Measurements from ENCODE around the gene BEST1.

Gene BEST1

DNA sequence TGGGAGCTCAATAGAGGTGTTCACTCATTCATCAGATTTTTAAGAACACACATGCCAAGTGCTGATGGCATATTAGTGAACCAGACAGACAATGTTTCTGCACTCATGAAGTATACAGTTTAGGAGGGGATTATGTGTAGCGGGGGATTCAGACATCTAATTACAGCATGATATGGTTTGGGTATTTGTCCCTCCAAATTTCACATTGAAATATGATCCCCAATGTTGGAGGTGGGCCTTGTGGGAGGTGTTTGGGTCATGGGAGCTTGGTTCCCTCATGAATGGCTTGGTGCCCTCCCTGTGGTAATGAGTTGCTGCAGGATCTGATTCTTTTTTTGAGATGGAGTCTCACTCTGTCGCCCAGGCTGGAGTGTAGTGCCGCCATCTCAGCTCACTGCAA, 23.9 kb upstream of the BEST1 start:
- Histone ChIP-seq H2BK12ac (ENCODE audit: low read length) (no peak overlapping the region), H3K18ac (ENCODE audit: low read length) (no peak overlapping the region), H4K12ac (ENCODE audit: low read depth, low read length) (no peak overlapping the region), H3K4me1 (ENCODE audit: control insufficient read depth in 1 of 2, insufficient read depth in 2 of 2, low read length in 2 of 2) (peaks cover 14% of the 10 kb centered on the region in 2 experiments), H4K91ac (ENCODE audit: low read depth, low read length) (no peak overlapping the region), H3K4ac (ENCODE audit: low read depth, low read length) (no peak overlapping the region), H2AK5ac (ENCODE audit: low read length) (no peak overlapping the region), H3K23ac (ENCODE audit: low read length) (no peak overlapping the region), H2BK120ac (ENCODE audit: insufficient read depth, low read length, poor library complexity) (no peak overlapping the region), H3K79me2 (ENCODE audit: control insufficient read depth, insufficient read depth, low read length, poor library complexity) (no peaks in the 10 kb centered on the region), H3K79me1 (ENCODE audit: low read length) (peaks cover 3% of the 10 kb centered on the region), H3K27ac (ENCODE audit: low read depth, low read length) (no peak overlapping the region), H4K8ac (ENCODE audit: low read depth, low read length) (no peak overlapping the region), H2AFZ (ENCODE audit: insufficient read depth, low read length, poor library complexity) (no peak overlapping the region), H3K14ac (ENCODE audit: low read length) (no peak overlapping the region), H2BK5ac (ENCODE audit: low read depth, low read length, poor library complexity) (no peak overlapping the region), H3K9me3 (ENCODE audit: insufficient read depth, low read depth, low read length) (no peaks in the 10 kb centered on the region), H3K9ac (ENCODE audit: low read length) (no peak overlapping the region), H3K4me3 (ENCODE audit: low read depth, low read length) (no peak overlapping the region), H3K4me2 (ENCODE audit: low read length) (no peak overlapping the region), H3K36me3 (ENCODE audit: control insufficient read depth in 1 of 2, insufficient read depth in 2 of 2, low read length in 2 of 2) (no peaks in the 10 kb centered on the region), H3K27me3 (ENCODE audit: insufficient read depth, low read length) (no peaks in the 10 kb centered on the region)
- DNase-seq: no peak
- no CpG with 5 or more reads among the region's 3 CpGs for WGBS (ENCODE audit: extremely low coverage, insufficient coverage, insufficient read length)

DNA sequence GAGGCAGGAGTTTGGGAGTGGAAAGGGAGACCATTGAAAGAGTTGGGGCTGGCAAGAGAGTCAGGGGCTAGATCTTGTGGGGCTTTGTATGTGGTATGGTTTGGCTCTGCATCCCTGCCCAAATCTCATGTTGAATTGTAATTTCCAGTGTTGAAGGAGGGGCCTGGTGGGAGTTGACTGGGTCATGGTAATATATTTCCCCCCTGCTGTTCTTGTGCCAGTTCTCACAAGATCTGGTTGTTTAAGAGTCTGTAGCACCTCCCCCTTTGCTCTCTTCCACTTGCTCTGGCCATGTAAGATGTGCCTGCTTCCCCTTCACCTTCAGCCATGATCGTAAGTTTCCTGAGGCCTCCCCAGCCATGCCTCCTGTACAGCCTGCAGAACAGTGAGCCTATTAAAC, 22.6 kb upstream of the BEST1 start:
- Histone ChIP-seq H2BK5ac (ENCODE audit: low read depth, low read length, poor library complexity) (no peak overlapping the region), H3K27ac (ENCODE audit: low read depth, low read length) (no peak overlapping the region), H3K4me2 (ENCODE audit: low read length) (no peak overlapping the region), H2BK12ac (ENCODE audit: low read length) (no peak overlapping the region), H3K4ac (ENCODE audit: low read depth, low read length) (no peak overlapping the region), H3K9ac (ENCODE audit: low read length) (no peak overlapping the region), H3K18ac (ENCODE audit: low read length) (no peak overlapping the region), H4K8ac (ENCODE audit: low read depth, low read length) (no peak overlapping the region), H4K12ac (ENCODE audit: low read depth, low read length) (no peak overlapping the region), H3K27me3 (ENCODE audit: insufficient read depth, low read length) (no peaks in the 10 kb centered on the region), H4K91ac (ENCODE audit: low read depth, low read length) (no peak overlapping the region), H3K79me1 (ENCODE audit: low read length) (peaks cover 3% of the 10 kb centered on the region), H2AK5ac (ENCODE audit: low read length) (no peak overlapping the region), H3K14ac (ENCODE audit: low read length) (no peak overlapping the region), H2AFZ (ENCODE audit: insufficient read depth, low read length, poor library complexity) (no peak overlapping the region), H3K79me2 (ENCODE audit: control insufficient read depth, insufficient read depth, low read length, poor library complexity) (no peaks in the 10 kb centered on the region), H3K4me1 (ENCODE audit: control insufficient read depth in 1 of 2, insufficient read depth in 2 of 2, low read length in 2 of 2) (peaks cover 14% of the 10 kb centered on the region in 2 experiments), H3K36me3 (ENCODE audit: control insufficient read depth in 1 of 2, insufficient read depth in 2 of 2, low read length in 2 of 2) (no peaks in the 10 kb centered on the region), H3K23ac (ENCODE audit: low read length) (no peak overlapping the region), H3K9me3 (ENCODE audit: insufficient read depth, low read depth, low read length) (no peaks in the 10 kb centered on the region), H3K4me3 (ENCODE audit: low read depth, low read length) (no peak overlapping the region), H2BK120ac (ENCODE audit: insufficient read depth, low read length, poor library complexity) (no peak overlapping the region)
- WGBS (ENCODE audit: extremely low coverage, insufficient coverage, insufficient read length): no CpG with 5 or more reads among the region's 1 CpG
- DNase-seq: no peak

DNA sequence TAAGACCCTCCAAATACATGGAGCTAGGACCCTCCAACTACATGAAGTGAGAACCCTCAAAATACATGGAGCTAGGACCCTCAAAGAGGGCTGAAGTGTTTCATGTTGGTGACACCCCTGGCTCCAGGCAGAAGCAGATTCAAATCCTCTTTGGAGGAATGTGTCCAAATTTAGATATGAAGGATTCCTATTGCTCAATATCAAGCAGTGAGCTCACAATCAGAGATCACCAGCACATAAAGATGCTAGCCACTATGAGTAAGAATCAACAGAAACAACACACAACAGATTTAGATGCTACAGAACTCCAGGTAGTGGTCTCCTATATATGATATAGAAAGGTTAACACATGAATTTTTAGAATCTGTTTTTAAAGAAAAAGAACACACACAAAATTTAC, 21.5 kb upstream of the BEST1 start:
- Histone ChIP-seq H2AFZ (ENCODE audit: insufficient read depth, low read length, poor library complexity) (no peak overlapping the region), H3K79me1 (ENCODE audit: low read length) (no peaks in the 10 kb centered on the region), H2AK5ac (ENCODE audit: low read length) (no peak overlapping the region), H3K23ac (ENCODE audit: low read length) (no peak overlapping the region), H2BK12ac (ENCODE audit: low read length) (no peak overlapping the region), H3K36me3 (ENCODE audit: control insufficient read depth in 1 of 2, insufficient read depth in 2 of 2, low read length in 2 of 2) (no peaks in the 10 kb centered on the region), H3K4ac (ENCODE audit: low read depth, low read length) (no peak overlapping the region), H3K4me3 (ENCODE audit: low read depth, low read length) (no peak overlapping the region), H3K14ac (ENCODE audit: low read length) (no peak overlapping the region), H4K8ac (ENCODE audit: low read depth, low read length) (no peak overlapping the region), H2BK120ac (ENCODE audit: insufficient read depth, low read length, poor library complexity) (no peak overlapping the region), H3K4me2 (ENCODE audit: low read length) (no peak overlapping the region), H3K4me1 (ENCODE audit: control insufficient read depth in 1 of 2, insufficient read depth in 2 of 2, low read length in 2 of 2) (peaks cover 5% of the 10 kb centered on the region in 2 experiments), H2BK5ac (ENCODE audit: low read depth, low read length, poor library complexity) (no peak overlapping the region), H3K9ac (ENCODE audit: low read length) (no peak overlapping the region), H3K79me2 (ENCODE audit: control insufficient read depth, insufficient read depth, low read length, poor library complexity) (no peaks in the 10 kb centered on the region), H4K12ac (ENCODE audit: low read depth, low read length) (no peak overlapping the region), H3K27me3 (ENCODE audit: insufficient read depth, low read length) (no peaks in the 10 kb centered on the region), H3K9me3 (ENCODE audit: insufficient read depth, low read depth, low read length) (no peaks in the 10 kb centered on the region), H3K18ac (ENCODE audit: low read length) (no peak overlapping the region), H3K27ac (ENCODE audit: low read depth, low read length) (no peak overlapping the region), H4K91ac (ENCODE audit: low read depth, low read length) (no peak overlapping the region)
- no peak for DNase-seq

DNA sequence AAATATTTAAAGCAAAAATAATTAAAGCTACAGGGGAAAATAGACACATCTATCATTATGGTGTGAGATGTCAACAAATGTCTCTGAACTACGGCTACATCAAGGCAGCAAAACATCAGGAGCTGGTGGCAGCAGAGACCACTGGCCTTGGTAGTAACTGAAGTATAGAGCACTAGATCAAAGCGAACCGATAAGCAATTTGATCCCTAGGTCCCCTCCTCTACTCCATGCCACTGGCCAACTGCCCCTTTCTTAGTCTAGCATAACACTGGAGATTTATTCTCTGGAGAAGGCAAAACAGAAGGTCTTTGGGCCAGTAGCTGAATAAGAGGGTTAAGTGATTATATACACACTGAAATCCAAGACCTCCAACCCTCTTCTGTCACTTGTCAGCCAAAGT, 19.2 kb upstream of the BEST1 start:
- Histone ChIP-seq H2BK120ac (ENCODE audit: insufficient read depth, low read length, poor library complexity) (no peak overlapping the region), H3K4ac (ENCODE audit: low read depth, low read length) (no peak overlapping the region), H2BK12ac (ENCODE audit: low read length) (no peak overlapping the region), H3K18ac (ENCODE audit: low read length) (no peak overlapping the region), H3K4me1 (ENCODE audit: control insufficient read depth in 1 of 2, insufficient read depth in 2 of 2, low read length in 2 of 2) (no peaks in the 10 kb centered on the region), H3K4me3 (ENCODE audit: low read depth, low read length) (no peak overlapping the region), H3K27ac (ENCODE audit: low read depth, low read length) (no peak overlapping the region), H3K14ac (ENCODE audit: low read length) (no peak overlapping the region), H3K36me3 (ENCODE audit: control insufficient read depth in 1 of 2, insufficient read depth in 2 of 2, low read length in 2 of 2) (no peaks in the 10 kb centered on the region), H4K8ac (ENCODE audit: low read depth, low read length) (no peak overlapping the region), H3K79me2 (ENCODE audit: control insufficient read depth, insufficient read depth, low read length, poor library complexity) (no peaks in the 10 kb centered on the region), H2AFZ (ENCODE audit: insufficient read depth, low read length, poor library complexity) (no peak overlapping the region), H3K27me3 (ENCODE audit: insufficient read depth, low read length) (no peaks in the 10 kb centered on the region), H3K4me2 (ENCODE audit: low read length) (no peak overlapping the region), H4K91ac (ENCODE audit: low read depth, low read length) (no peak overlapping the region), H4K12ac (ENCODE audit: low read depth, low read length) (no peak overlapping the region), H3K23ac (ENCODE audit: low read length) (no peak overlapping the region), H3K79me1 (ENCODE audit: low read length) (no peaks in the 10 kb centered on the region), H2AK5ac (ENCODE audit: low read length) (no peak overlapping the region), H2BK5ac (ENCODE audit: low read depth, low read length, poor library complexity) (no peak overlapping the region), H3K9me3 (ENCODE audit: insufficient read depth, low read depth, low read length) (no peaks in the 10 kb centered on the region), H3K9ac (ENCODE audit: low read length) (no peak overlapping the region)
- WGBS (ENCODE audit: extremely low coverage, insufficient coverage, insufficient read length): no CpG with 5 or more reads among the region's 3 CpGs
- DNase-seq: no peak
